ENCODE data around the gene DVL3. TPM values are rescaled to one million over a fixed set of nuclear protein-coding genes. Genes with fewer than 3 reads are reported as not detected.
"Not testable (repeated sequence)": the region's sequence is repeated elsewhere in the genome, so short reads cannot be mapped to it uniquely, and the experiment has no call there.

Gene DVL3
- total RNA-seq, 1 donor from 2014 or later = 13.9 TPM

DNA sequence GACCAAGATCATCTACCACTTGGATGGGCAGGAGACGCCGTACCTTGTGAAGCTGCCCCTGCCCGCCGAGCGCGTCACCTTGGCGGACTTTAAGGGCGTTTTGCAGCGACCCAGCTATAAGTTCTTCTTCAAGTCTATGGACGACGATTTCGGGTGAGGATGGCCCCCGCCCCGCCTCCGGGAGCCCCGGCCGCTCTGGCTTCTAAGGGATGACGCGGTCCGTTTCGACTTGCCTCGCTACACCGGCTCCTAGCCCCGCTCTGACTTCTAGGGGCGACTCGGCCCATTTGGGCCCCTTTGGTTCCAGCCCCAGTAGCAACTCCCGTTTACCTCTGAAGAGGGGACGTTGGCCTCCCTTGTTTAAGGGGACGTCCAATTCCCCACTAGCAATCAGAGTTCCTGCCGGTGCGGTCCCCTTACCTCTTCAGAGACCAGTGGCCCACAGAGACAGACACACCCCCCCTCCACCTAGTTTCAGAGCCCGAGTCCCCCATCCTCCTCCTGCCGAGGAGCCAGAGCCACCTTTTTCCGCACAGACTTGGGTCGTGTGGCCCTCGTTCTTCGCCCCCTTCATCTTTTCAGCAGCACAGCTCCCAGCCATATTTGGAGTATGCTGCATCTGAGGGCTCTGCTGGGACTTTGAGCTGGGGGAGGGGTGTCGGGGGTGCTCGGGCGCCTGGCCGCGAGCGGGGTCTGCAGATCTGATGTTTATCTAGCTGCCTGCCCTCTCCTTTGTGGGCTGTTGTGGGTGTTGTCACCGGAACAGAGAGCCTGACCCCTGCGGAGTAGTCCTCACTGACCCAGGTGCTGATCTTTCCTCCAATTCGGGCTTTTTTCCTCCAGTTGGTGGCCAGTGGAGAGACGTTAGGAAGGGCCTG is 706 bp downstream of the DVL3 start:
- peak in 1 of 2 donors; percentile 31 for DNase-seq (ENCODE audit: low read depth in 2 of 2)

DNA sequence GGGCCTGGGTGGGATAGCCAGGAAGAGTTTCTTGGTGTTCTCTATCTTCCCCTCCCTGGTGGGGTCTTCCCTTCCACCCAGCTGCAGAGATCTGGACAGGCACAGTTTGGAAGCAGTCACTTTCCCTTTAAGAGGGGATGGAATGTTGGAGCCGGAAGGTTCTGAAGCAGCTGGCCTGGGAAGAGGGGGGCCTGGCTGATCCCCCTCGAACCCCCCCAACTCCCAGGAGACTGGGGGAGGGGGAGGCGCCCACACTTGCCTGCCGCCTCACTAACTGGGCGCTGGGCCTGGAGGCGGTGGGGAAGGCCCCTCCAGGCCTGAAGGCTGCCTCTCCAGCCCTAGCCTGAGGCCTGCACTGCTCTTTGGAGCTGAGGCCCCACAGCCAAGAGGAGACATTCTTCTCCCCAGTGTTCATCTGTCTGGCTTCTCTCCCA is 1.4 kb downstream of the DVL3 start:
- peak in 1 of 2 donors; percentile 39 for DNase-seq (ENCODE audit: low read depth in 2 of 2)

DNA sequence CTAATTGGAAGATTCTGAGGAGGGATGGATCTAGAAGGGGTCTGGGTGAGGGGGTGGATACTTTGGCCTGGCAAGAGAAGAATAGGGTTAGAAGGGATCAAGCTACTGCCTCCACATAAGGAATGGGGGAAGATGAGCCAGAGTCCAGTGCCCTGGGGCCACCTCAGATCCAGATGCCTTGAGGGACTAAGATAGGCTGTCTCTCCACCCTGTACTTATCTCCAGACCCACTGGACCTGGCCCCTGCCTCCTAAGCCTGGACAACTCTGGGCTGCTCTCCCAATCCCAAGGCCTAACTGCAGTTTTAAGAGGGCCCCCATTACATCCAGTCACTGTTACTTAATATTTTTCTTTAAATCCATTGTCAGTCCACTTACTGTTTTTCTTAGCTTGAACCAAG is 2.0 kb downstream of the DVL3 start:
- no peak for DNase-seq (ENCODE audit: low read depth in 2 of 2)

DNA sequence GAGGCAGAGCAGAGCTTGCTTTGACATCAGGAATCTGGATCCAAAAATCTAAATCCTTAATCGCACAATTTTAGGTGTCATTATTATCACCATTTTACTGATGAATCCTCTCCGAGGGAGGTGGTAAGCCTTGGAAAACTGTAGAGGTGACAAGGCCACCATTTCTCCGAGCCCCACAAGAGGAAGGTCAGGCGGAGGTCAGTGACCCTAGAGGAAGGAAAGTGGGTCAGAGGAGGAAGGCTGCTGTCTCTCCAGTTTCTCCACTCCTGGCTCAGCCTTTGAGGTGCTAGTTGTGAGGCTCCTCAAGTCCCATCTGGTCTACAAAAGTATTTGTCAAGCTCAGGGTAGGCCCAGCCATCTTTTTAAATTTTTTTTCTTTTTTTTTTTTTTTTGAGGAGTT is 3.2 kb downstream of the DVL3 start:
- DNase-seq (ENCODE audit: low read depth in 2 of 2) = no peak

DNA sequence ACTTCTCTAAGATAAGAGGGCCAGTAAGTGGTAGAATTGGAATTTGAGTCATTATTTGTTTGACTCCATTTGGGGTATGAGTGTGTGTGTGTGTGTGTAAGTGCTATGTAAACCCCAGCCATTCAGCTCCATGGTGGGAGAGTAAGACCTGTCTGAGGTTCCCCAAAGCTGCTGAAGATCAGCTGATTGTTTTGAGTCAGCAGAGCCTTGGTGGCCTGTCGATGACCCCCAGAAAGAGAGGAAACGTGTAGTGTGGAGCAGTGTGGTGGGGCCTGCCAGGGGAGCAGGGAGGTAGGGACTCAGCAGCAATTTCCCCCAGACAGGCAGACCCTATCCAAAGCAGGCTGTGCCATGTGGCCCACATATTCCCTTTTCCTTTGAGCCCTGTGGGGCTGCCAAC is 5.3 kb downstream of the DVL3 start:
- peak in 1 of 2 donors; percentile 25 for DNase-seq (ENCODE audit: low read depth in 2 of 2)

DNA sequence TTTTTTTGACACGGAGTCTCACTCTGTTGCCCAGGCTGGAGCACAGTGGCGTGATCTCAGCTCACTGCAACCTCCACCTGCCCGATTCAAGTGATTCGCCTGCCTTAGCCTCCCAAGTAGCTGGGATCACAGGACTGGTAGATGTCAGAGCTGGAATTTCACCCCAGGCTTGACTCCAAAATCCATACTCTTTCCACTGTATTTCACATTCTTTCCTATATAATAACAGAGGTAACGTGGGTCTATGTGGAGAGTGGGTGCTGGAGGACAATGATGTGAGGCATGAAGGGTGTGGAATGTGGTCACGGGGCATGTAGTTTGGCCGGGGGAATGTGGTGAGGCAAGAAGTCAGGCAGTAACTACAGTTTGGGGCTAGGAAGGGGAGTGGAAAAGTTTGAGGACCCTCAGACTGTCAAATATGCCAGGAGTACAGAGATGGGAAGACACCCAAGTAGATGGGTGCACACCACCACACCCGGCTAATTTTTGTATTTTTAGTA is 7.4 kb downstream of the DVL3 start:
- DNase-seq (ENCODE audit: low read depth in 2 of 2) = not testable (repeated sequence)

DNA sequence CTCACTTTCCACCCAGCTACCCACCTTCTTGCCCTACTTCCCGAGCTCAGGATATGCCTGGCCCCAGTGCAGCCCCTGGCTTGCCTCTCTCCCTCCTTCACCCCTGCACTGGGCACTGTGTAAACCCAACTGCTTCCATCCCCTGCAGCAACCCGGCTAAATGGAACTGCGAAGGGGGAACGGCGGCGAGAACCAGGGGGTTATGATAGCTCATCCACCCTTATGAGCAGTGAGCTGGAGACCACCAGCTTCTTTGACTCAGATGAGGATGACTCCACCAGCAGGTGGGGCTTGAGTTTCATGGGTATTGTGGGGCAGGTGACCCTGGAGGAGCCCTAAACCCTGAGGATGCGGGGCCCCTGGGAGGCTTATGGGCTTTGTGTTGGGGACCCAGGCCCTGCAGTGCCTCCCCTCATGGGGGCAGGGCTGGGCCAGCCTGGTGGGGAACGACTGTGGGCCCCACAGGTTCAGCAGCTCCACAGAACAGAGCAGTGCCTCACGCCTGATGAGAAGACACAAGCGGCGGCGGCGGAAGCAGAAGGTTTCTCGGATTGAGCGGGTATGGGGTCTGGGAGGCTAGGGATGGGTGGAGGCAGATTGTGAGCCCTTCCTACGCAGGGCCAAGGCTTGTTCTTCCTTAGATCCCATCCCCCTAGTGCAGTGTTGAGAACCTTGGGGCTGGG is 9.6 kb downstream of the DVL3 start:
- DNase-seq (ENCODE audit: low read depth in 2 of 2) = no peak

DNA sequence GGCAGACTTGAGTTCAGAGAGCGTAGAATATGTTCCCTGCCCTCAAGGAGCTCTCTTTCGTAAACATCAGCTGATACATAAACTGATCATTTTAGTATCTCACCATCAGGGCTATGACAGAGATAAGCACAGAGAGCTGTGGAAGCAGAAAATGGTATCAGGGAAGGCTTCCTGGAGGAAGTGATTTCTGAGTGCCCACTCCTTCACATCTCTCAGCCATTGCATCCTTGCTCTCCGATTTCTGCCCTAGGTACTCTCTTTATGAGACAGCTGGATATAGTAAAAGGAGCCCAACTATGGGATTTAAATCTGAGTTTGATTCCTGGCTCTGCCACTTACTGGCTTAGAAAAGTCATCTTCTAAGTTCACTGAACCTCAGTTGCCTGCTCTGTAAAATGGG is 10.4 kb downstream of the DVL3 start:
- DNase-seq (ENCODE audit: low read depth in 2 of 2) = no peak

DNA sequence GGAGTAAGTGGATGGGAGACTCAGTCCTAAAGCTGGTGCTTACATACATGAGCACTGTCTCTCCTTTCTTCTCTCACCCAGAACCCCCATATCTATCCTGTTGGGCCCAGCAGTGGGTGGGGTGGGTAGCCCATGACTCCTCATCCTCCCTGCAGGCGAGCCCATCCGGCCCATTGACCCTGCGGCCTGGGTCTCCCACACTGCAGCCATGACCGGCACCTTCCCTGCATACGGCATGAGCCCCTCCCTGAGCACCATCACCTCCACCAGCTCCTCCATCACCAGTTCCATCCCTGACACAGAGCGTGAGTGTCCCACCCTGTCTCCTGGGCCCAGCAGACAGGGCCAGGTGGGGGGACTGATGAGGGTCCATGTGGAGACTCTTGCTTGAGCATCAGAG is 11.5 kb downstream of the DVL3 start:
- no peak for DNase-seq (ENCODE audit: low read depth in 2 of 2)

DNA sequence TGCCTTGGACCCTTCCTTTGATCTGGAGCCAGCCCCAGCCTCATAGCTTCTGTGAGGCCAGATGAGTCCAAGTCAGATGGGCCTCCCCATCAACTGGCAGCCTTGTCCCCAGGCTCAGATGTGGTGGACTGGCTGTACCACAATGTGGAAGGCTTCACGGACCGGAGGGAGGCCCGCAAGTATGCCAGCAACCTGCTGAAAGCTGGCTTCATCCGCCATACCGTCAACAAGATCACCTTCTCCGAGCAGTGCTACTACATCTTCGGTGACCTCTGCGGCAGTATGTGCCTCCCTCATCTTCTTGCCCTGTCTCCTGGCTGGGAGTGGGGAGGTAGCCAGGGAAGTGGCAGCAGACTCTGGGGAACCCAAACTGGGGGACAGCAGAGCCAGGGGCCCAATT is 12.6 kb downstream of the DVL3 start:
- no peak for DNase-seq (ENCODE audit: low read depth in 2 of 2)

DNA sequence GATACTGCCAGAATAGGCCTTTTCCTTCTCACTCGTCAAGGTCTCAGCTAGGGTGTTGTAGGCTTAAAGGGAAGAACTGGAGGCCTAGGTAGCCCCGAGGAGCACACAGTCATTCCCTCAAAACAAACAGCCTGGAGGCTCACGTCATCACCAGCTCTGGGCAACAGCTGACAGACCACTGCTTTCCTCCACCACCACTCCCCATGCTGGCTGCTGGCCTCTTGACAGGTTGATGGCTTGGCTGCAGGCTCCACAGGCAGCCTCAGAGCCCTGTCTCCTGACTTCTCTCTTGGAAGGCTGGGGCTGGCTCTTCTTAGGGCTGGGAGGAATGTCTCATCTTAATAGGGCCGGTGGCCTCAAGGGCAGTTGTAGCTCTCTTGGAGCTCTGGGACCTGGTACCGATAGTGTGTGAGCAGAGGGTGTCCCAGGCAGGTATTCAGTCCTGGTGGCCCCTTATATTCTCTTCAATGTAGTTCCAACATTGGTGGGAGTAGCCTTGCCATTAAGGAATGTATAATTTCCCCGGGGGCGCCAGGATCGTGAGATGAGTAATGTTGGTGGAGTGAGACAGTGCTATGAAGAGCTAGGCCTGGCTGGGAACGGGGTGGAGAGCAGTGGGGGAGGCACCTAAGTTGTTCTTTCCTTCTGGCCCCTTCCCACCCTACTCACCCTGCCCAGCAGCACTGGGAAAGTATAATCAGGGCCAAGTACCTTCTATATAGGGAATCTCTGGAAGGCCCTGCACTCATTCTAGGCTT is 13.4 kb downstream of the DVL3 start:
- DNase-seq (ENCODE audit: low read depth in 2 of 2) = no peak

DNA sequence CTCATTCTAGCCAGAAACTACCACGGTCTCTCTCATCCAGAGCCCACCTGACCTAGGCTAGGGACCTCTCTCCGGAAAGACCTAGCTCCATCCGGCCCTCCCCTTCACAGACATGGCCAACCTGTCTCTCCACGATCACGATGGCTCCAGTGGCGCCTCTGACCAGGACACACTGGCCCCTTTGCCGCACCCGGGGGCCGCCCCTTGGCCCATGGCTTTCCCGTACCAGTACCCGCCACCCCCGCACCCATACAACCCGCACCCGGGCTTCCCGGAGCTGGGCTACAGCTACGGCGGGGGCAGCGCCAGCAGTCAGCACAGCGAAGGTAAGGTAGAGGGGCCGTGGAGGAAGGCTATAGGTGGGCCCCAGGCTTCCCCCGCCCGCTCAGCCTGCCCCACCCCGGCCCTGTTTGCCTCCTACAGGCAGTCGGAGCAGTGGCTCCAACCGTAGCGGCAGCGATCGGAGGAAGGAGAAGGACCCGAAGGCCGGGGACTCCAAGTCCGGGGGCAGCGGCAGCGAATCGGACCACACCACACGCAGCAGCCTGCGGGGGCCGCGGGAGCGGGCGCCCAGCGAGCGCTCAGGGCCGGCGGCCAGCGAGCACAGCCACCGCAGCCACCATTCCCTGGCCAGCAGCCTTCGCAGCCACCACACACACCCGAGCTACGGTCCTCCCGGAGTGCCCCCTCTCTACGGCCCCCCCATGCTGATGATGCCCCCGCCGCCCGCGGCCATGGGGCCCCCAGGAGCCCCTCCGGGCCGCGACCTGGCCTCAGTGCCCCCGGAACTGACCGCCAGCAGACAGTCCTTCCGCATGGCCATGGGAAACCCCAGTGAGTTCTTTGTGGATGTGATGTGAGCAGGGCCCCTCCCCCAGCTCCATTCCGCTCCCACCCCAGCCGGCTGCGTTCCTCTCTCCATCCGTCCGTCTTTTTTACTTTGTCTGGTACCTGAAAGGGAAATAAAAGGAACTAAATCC is 15.0 kb downstream of the DVL3 start:
- no peak for DNase-seq (ENCODE audit: low read depth in 2 of 2)

DNA sequence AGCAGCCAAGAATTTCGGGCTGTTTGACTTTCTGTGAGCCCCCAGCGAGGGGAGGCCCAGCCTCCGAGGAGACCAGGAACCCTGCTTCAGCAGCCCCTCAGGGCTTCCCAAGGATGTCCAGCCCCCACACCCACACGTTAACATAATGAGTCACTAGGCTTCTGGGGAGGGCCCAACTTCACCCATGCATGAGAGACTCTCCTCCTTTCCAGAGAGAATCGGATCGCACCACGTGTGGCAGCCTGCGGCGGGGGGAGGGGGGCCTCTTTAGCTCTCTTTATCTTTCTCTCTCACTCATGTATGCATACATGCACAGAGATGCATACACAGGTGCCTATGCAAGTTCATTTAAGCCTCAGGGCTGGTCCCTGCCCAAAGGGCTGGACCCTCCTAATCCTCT is 16.4 kb downstream of the DVL3 start:
- no peak for DNase-seq (ENCODE audit: low read depth in 2 of 2)

DNA sequence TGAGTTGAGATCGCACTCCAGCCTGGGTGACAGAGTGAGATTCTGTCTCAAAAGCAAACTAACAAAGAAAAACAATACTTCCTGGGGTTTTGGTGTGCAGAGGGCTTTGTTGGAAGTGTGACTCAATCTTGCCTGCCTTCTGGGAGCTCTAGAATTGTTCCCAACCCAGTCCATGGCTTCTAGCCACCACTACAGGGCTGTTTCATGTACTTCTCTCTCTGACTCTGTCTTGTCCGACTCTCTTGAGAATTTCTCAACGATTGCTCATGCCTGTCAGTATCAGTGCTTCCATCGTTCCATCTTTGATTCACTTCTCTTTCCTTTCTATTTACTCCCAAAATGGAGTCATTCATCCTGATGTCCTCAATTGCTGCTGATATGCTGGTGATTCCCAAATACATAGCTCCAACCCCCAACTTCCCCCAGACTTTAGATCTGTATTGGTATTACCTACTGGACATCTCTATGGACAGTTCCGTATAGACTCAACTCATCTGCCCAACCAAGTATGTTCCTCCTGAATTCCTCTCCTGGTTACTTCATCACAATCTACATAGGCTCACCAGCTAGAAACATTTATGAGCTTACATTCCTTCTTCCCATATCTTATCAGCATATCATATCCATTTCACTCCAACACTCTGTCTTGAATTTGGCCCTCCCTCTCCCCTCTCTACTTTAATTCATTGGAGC is 17.6 kb downstream of the DVL3 start:
- peak in 1 of 2 donors; percentile 47 for DNase-seq (ENCODE audit: low read depth in 2 of 2)

DNA sequence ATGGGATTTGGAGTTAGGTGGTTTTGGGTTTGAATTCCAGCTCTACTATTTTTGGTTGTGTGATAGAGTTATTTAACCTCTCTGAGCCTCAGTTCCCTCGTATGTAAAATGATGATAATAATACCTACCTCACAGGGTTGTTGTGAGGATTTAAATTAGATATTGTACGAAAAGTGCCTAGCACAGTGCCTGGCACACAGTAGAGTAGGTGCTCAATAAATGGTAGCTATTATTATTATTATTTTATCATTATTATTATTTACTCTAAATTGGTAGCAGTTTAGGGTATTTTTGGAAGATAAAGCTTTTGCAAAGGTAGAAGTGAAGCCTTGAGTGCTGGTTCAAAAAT is 18.2 kb downstream of the DVL3 start:
- no peak for DNase-seq (ENCODE audit: low read depth in 2 of 2)

DNA sequence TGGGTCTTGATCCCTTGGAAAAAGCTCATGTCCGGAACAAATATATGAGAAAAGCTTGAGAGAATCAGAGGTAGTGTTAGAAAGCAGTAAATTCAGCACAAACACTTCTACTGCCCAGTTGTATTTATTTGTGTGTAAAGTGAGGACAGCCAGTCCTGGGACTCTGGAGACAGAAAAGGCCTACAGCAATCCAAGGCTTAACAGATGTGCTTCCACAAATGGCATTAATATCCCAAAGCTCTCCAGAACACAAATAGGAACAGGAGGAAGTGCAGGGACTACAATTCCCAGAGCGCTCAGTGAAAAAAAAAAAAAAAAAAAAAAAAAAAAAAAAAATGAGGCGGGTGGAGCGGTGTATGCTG is 19.1 kb downstream of the DVL3 start:
- no peak for DNase-seq (ENCODE audit: low read depth in 2 of 2)

DNA sequence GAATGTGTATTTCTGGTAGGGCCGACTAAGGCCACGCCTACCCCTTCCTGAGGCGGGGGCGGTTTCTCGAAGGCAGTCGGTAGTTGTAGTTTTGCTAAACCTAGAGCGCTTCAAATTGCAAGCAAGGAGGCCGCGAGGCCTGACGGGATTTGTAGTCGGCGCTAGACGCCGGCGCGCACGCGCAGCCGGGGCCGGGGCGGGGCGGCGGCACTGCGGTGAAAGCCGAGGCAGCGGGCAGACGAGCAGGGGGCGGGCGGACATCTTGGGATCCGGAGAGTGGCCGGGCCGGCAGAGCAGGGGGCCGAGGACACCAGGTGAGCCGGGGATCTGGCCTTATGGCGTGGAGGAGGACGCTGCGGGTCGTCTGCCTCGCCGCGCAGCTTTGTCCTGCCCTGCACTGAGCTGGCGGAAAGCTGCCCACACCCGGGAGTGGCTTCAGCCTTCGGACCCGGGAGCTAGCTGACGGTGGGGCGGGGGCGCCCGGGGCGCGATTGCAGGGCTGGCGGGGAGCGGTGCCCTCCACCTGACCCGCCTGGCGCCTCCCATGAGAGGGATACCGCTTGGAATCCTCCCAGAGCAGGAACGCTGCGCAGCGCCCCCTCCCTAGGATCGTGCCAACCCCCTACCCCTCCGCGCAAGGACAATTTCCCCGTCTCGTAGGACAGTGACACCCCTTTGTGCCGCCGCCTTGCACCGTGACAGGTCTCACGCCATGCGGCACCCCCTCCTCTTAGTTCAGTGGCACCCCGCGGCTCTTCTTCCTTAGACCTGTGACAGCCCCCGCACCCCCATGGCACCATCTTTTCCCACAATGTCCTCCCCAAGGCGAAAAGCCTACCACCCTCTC is 19.7 kb downstream of the DVL3 start, which contains the start of gene AP2M1:
AP2M1 (plus strand) TSS at position 210 of the 847 bp plus-strand sequence. CDS start 2,139 bp downstream, outside the sequence.
- peak; percentile 99 to 100 for DNase-seq (ENCODE audit: low read depth in 2 of 2)

DNA sequence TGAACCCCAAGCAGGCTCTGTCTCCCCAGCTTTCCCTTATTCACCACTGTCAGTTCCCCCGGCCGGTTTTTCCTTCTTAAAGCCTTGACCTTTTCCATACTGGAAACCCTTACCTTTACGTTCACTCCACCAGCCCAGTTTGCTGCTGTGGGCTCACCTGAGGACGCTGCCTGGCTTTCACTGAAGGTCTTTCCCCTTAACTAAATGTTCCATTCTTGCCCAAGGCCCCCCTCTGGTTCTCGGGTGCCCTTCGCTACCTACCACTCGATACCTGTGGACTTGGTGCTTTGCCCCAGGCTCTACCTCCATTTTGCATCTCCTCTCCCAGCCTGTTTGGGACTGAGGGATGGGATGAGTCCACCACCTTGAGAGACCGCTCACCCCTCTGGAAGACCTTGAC is 20.3 kb downstream of the DVL3 start:
- no peak for DNase-seq (ENCODE audit: low read depth in 2 of 2)

DNA sequence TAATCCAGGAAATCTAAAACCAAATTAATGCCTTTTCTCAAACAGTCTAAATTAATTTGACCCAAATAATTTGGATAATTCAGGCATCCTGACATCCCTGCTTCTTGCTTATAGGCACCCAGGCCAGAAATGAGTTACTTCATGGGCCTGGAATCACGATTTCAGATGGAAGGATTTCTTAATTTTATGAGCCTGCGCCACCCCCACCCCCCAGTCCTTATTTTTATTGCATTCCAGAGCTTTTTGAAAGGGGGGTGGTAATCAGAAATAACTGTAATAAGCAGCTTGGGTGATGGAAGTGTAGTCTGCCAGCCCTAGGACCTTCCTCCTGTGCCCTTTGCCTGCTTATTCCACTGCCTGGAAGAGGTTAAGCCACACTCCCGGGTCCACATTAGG is 20.8 kb downstream of the DVL3 start:
- DNase-seq (ENCODE audit: low read depth in 2 of 2) = no peak
